RWPE2 (cell line): Measurements from ENCODE around the gene ARID2.

Source experiments
- ATAC-seq: fragments of 200-7000 bp; cut with Tn5 transposase; 3 replicates; pipeline ENCODE4 v1.9.1; 2021; ENCODE audit warnings: low read depth
- DNase-seq: peaks from one replicate; pipeline ENCODE4 v3.0.0-alpha.2; 2020; ENCODE audit warnings: low spot score
- H3K27ac ChIP-seq: fragments of 450-650 bp; 2 replicates; pipeline ENCODE4 v1.5.1; 2017; ENCODE audit warnings: mild to moderate bottlenecking; ENCODE audit not compliant: poor library complexity, severe bottlenecking
- H3K27me3 ChIP-seq: fragments of 250-450 bp; sonication (Bioruptor Pico); 2 replicates; pipeline ENCODE4 v1.5.1; 2021; ENCODE audit warnings: mild to moderate bottlenecking, moderate library complexity; ENCODE audit not compliant: insufficient read depth, poor library complexity, severe bottlenecking
- H3K36me3 ChIP-seq: fragments of 250-450 bp; sonication (Bioruptor Pico); 2 replicates; pipeline ENCODE4 v1.5.1; 2020; ENCODE audit warnings: low read depth, mild to moderate bottlenecking, moderate library complexity
- H3K4me1 ChIP-seq: fragments of 250-450 bp; sonication (Bioruptor Pico); 2 replicates; pipeline ENCODE4 v1.5.1; 2021; ENCODE audit warnings: mild to moderate bottlenecking, moderate library complexity; ENCODE audit not compliant: insufficient read depth, poor library complexity, severe bottlenecking
- H3K4me3 ChIP-seq: fragments of 250-450 bp; sonication (Bioruptor Pico); 2 replicates; pipeline ENCODE4 v1.5.1; 2021; ENCODE audit warnings: mild to moderate bottlenecking, moderate library complexity; ENCODE audit not compliant: severe bottlenecking
- H3K9me3 ChIP-seq: fragments of 250-450 bp; sonication (Bioruptor Pico); 2 replicates; pipeline ENCODE4 v1.5.1; 2021; ENCODE audit warnings: mild to moderate bottlenecking, moderate library complexity; ENCODE audit not compliant: severe bottlenecking
- TF ChIP-seq, protein P1 (sequence below): fragments of 450-650 bp; IDR thresholded peaks from one replicate; pipeline ENCODE4 v1.5.1; 2017; ENCODE audit warnings: mild to moderate bottlenecking, moderate library complexity; ENCODE audit not compliant: poor library complexity, severe bottlenecking

Gene ARID2

GRCh38 chr12:45933504-45933903 lies 204.0 kb downstream of the ARID2 start:
- Histone ChIP-seq H3K9me3 (no peaks in the 10 kb centered on the region), H3K36me3 (peaks cover 65% of the 10 kb centered on the region), H3K27ac (no peak overlapping the region), H3K4me3 (no peak overlapping the region), H3K4me1 (peaks cover 3% of the 10 kb centered on the region), H3K27me3 (no peaks in the 10 kb centered on the region)
- TF ChIP-seq, protein P1, sequence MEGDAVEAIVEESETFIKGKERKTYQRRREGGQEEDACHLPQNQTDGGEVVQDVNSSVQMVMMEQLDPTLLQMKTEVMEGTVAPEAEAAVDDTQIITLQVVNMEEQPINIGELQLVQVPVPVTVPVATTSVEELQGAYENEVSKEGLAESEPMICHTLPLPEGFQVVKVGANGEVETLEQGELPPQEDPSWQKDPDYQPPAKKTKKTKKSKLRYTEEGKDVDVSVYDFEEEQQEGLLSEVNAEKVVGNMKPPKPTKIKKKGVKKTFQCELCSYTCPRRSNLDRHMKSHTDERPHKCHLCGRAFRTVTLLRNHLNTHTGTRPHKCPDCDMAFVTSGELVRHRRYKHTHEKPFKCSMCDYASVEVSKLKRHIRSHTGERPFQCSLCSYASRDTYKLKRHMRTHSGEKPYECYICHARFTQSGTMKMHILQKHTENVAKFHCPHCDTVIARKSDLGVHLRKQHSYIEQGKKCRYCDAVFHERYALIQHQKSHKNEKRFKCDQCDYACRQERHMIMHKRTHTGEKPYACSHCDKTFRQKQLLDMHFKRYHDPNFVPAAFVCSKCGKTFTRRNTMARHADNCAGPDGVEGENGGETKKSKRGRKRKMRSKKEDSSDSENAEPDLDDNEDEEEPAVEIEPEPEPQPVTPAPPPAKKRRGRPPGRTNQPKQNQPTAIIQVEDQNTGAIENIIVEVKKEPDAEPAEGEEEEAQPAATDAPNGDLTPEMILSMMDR = no peak
- ATAC-seq = no peak
- DNase-seq = no peak

DNA sequence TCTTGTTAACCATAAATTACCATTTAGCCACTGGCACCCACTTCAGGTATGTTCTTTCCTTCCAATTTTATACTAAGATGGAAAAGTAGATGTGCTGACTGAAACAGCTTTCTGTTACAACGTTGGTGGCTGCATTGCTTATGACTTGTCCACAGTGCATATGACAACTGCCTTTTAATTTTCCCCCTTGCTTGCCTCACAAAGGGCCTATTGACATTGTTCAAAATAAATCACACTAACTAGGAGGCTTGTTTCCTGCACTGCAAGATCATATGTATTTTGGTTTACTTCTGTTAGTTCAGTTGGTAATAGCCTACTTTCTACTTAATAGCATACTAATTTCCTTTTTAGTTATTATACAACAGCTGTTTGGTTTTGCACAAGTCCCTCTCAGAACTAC lies 205.4 kb downstream of the ARID2 start:
- ATAC-seq = no peak
- H3K9me3 ChIP-seq = no peaks in the 10 kb centered on the region
- no peaks in the 10 kb centered on the region for H3K4me1 ChIP-seq
- H3K27me3 ChIP-seq = no peaks in the 10 kb centered on the region
- H3K36me3 ChIP-seq = peaks cover 63% of the 10 kb centered on the region
- no peak overlapping the region for H3K27ac ChIP-seq
- TF ChIP-seq, protein P1 = no peak
- no peak for DNase-seq
- H3K4me3 ChIP-seq = no peak overlapping the region

DNA sequence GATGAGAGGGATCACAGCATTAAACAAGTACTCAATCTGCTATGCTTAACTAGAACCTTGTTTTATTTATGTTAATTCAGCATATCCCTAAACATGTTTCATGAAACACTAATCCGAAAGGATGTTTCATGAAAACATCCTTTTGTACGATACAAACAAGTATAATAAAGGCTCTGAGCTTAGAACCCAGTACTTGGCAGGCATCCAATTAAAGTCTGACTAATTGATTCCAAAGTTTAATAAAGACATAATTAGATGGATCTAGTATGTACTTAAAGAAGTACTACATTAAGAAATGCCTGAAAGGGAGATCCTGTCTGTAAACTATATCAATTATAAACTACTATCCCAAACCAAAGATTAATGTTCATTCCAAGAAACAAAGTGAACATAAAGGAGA lies 209.1 kb downstream of the ARID2 start:
- H3K27ac ChIP-seq = no peak overlapping the region
- ATAC-seq (no peak), DNase-seq (no peak)
- peaks cover 51% of the 10 kb centered on the region for H3K36me3 ChIP-seq
- TF ChIP-seq, protein P1 = no peak
- H3K4me1 ChIP-seq = no peaks in the 10 kb centered on the region
- H3K27me3 ChIP-seq = no peaks in the 10 kb centered on the region
- H3K9me3 ChIP-seq = no peaks in the 10 kb centered on the region
- H3K4me3 ChIP-seq = no peak overlapping the region

DNA sequence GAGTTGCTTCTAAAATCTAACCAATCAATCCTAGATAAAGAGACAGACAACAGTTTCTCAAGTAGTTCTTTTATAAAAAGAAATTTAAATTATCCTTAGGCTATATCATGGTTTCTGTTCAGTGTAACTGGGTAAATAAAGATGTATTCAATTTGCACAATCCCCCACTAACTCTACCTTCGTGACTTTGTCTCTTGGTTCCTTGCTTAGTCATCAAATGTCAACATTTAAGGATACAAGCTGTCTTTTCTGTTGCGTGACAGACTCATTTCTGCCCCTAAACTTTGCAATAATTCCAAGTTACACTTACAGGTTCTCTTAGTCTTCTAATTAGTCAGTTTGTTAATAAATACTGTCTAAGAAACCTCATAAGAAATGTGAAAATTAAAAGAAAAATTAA lies 210.3 kb downstream of the ARID2 start:
- Histone ChIP-seq H3K27me3 (no peaks in the 10 kb centered on the region), H3K4me1 (no peaks in the 10 kb centered on the region), H3K4me3 (no peak overlapping the region), H3K36me3 (peaks cover 54% of the 10 kb centered on the region), H3K9me3 (no peaks in the 10 kb centered on the region), H3K27ac (no peak overlapping the region)
- DNase-seq = no peak
- ATAC-seq = no peak
- TF ChIP-seq, protein P1 = no peak

DNA sequence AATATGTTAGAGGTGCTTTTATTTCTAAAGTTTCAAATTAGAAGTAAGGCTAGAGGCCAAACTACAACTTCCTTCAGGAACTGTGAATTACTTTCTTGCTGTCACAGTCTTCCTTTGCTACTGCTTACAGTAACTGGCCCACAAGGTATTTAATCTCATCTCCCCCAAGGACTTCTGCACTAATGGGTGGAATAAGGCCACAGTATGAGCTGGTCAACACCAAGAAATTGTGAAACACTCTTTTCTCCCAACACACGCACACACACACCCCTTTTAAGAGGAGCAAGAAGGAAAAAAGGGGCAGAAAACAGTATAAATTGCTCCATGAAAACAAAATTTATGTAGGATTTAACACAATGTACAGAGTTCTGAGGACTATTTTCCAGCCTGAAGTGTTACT lies 215.3 kb downstream of the ARID2 start:
- Histone ChIP-seq H3K4me3 (no peak overlapping the region), H3K4me1 (no peaks in the 10 kb centered on the region), H3K9me3 (no peaks in the 10 kb centered on the region), H3K27ac (no peak overlapping the region), H3K27me3 (no peaks in the 10 kb centered on the region), H3K36me3 (peaks cover 78% of the 10 kb centered on the region)
- no peak for DNase-seq
- TF ChIP-seq, protein P1 = no peak
- no peak for ATAC-seq
